Measurements from ENCODE around the gene ABR. TPM values are rescaled to one million over a fixed set of nuclear protein-coding genes. Genes with fewer than 3 reads are reported as not detected.

ABR gene
- total and polyA plus RNA-seq, 2 of the 13 experiments (the other 11 are each of a cell fraction or from before 2014, with no cell fraction given), result 12.4 to 40.4 TPM

GRCh38 chr17:1212946-1213345, 33.2 kb upstream of the ABR start:
- H3K9ac ChIP-seq (ENCODE audit: insufficient read depth, low read depth, low read length), result no peak overlapping the region
- no TSS peak for BruUV-seq (replicated peaks)
- ChIA-PET POLR2A (no interaction called here), CTCF (ENCODE audit: low intra/inter-chr PET ratio, low total read pairs) (no interaction called here)
- no peak overlapping the region for H3K27ac ChIP-seq (ENCODE audit: extremely low read length, insufficient read depth, low read length)
- no peak overlapping the region for H3K4me2 ChIP-seq (ENCODE audit: low read depth, low read length)
- H3K9me3 ChIP-seq (ENCODE audit: low read length), result no peaks in the 10 kb centered on the region
- H3K4me3 ChIP-seq (replicated peaks in 1 of 3; ENCODE audit: insufficient read depth in 1 of 3, low read depth in 2 of 3, low read length in 3 of 3), result no peak overlapping the region
- no peak for FAIRE-seq
- H3K36me3 ChIP-seq (replicated peaks in 1 of 2; ENCODE audit: control insufficient read depth in 1 of 2, insufficient read depth in 2 of 2, low read length in 2 of 2), result no peaks in the 10 kb centered on the region
- H4K20me1 ChIP-seq (ENCODE audit: insufficient read depth, low read length), result no peaks in the 10 kb centered on the region
- no peak for ATAC-seq
- H2AFZ ChIP-seq (ENCODE audit: low read length), result no peak overlapping the region
- peaks cover 6 to 64% of the 10 kb centered on the region in 2 experiments for H3K27me3 ChIP-seq (ENCODE audit: control insufficient read depth in 1 of 2, insufficient read depth in 2 of 2, low read length in 2 of 2)
- no peak for TF ChIP-seq NFRKB (IDR thresholded peaks at IDR 0.05)
- no peak for TF ChIP-seq ZNF672 (CRISPR knock-in tag; IDR thresholded peaks at IDR 0.05)
- TF ChIP-seq BRCA1 (CRISPR knock-in tag; IDR thresholded peaks at IDR 0.05), result no peak
- WGBS (ENCODE audit: low lambda C conversion rate), result 30% methylated on average over 4 of the region's 4 CpGs
- in situ Hi-C loops (cut with HindIII; ENCODE audit: extremely low pct_ligation_motif_present, low pct_unique_long_range_greater_than_20kb) (no loop called here), intact Hi-C loops (cut with micrococcal nuclease; ENCODE audit: unreplicated experiment) (no loop called here)
- no peaks in the 10 kb centered on the region for H3K79me2 ChIP-seq (ENCODE audit: insufficient read depth, low read length)
- H3K4me1 ChIP-seq (ENCODE audit: insufficient read depth, low read length), result no peaks in the 10 kb centered on the region
- DNase-seq (ENCODE audit: low spot score), result no peak

GRCh38 chr17:1211287-1211686, 31.5 kb upstream of the ABR start:
- no TSS peak for BruUV-seq (replicated peaks)
- TF ChIP-seq NPAS2 (CRISPR knock-in tag; IDR thresholded peaks at IDR 0.05; ENCODE audit: borderline replicate concordance) (no peak), MTERF4 (CRISPR knock-in tag; IDR thresholded peaks at IDR 0.05) (no peak), NR3C1 (CRISPR knock-in tag; IDR thresholded peaks at IDR 0.05) (no peak), GRHL1 (CRISPR knock-in tag; conservative IDR thresholded peaks at IDR 0.05) (no peak), MED13 (CRISPR knock-in tag; IDR thresholded peaks at IDR 0.05) (no peak), DNMT3B (CRISPR knock-in tag; conservative IDR thresholded peaks at IDR 0.05) (no peak), ZBTB44 (CRISPR knock-in tag; IDR thresholded peaks at IDR 0.05) (no peak), PCBP1 (IDR thresholded peaks at IDR 0.05; ENCODE audit: borderline replicate concordance, low read depth, low read length) (no peak), HNRNPK (IDR thresholded peaks at IDR 0.05; ENCODE audit: low read depth, low read length, poor library complexity, severe bottlenecking) (no peak), NFATC3 (CRISPR knock-in tag; IDR thresholded peaks at IDR 0.05) (no peak), ZNF101 (CRISPR knock-in tag; IDR thresholded peaks at IDR 0.05; ENCODE audit: borderline replicate concordance, low read depth) (no peak), GZF1 (CRISPR knock-in tag; IDR thresholded peaks at IDR 0.05) (no peak), RXRA (CRISPR knock-in tag; IDR thresholded peaks at IDR 0.05) (no peak)

More at GRCh38 chr17:1211287-1211686, 31.5 kb upstream of the ABR start:
- H2AFZ ChIP-seq (ENCODE audit: low read length), result no peak overlapping the region
- no peak for ATAC-seq
- H4K20me1 ChIP-seq (ENCODE audit: insufficient read depth, low read length), result no peaks in the 10 kb centered on the region
- H3K4me1 ChIP-seq (ENCODE audit: insufficient read depth, low read length), result no peaks in the 10 kb centered on the region
- ChIA-PET CTCF (ENCODE audit: low intra/inter-chr PET ratio, low total read pairs) (no interaction called here), POLR2A (no interaction called here)
- peaks cover 6 to 51% of the 10 kb centered on the region in 2 experiments; a peak in 3 of 5 replicates for H3K27me3 ChIP-seq (ENCODE audit: control insufficient read depth in 1 of 2, insufficient read depth in 2 of 2, low read length in 2 of 2)
- H3K36me3 ChIP-seq (replicated peaks in 1 of 2; ENCODE audit: control insufficient read depth in 1 of 2, insufficient read depth in 2 of 2, low read length in 2 of 2), result no peaks in the 10 kb centered on the region
- no peak overlapping the region for H3K27ac ChIP-seq (ENCODE audit: extremely low read length, insufficient read depth, low read length)
- no peak overlapping the region for H3K4me2 ChIP-seq (ENCODE audit: low read depth, low read length)
- DNase-seq (ENCODE audit: low spot score), result no peak
- in situ Hi-C loops (cut with HindIII; ENCODE audit: extremely low pct_ligation_motif_present, low pct_unique_long_range_greater_than_20kb), result no loop called here
- H3K79me2 ChIP-seq (ENCODE audit: insufficient read depth, low read length), result no peaks in the 10 kb centered on the region
- intact Hi-C loops (cut with micrococcal nuclease; ENCODE audit: unreplicated experiment), result no loop called here
- H3K4me3 ChIP-seq (replicated peaks in 1 of 3; ENCODE audit: insufficient read depth in 1 of 3, low read depth in 2 of 3, low read length in 3 of 3), result no peak overlapping the region
- H3K9me3 ChIP-seq (ENCODE audit: low read length), result no peaks in the 10 kb centered on the region
- no peak overlapping the region for H3K9ac ChIP-seq (ENCODE audit: insufficient read depth, low read depth, low read length)
- 5% methylated on average over 5 of the region's 5 CpGs for WGBS (ENCODE audit: low lambda C conversion rate)
- no peak for FAIRE-seq
